Measurements from ENCODE around the gene METTL13. TPM values are rescaled to one million over a fixed set of nuclear protein-coding genes. Genes with fewer than 3 reads are reported as not detected.

Gene METTL13
- total RNA-seq, 1 donor from 2014 or later: 15.8 TPM

DNA sequence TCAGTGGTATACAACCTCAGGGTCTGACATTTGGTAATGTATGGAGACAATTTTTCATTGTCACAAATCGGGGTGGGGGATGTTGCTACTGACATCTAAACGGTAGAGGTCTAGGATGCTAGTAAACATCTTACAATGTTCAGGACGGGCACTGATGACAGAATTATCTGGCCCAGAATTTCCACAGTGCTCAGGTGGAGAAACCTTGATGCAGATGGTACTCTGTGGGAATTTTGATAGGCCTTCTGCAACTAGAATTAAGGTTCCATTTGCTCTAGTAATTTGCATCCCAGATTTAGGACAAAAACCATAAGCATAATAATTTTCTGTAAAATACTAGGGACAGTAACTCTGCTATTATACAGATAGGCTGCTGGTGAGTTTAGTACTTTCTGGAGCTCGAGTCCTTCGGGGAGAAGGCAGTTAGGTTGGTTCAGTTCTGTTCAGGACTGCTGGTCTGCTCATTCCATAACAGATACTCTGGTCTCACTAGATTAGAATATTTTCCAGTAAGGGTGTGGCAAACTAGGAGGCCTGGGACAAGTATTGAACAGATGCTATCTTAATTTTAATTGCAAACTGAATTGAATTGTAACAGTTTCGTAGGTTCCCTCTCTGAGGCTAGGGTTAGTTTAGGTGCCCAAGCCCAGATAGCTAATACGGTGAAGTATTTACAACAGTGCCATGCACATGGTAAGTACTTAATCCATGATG lies 11.4 kb downstream of the METTL13 start:
- H3K9me3 ChIP-seq (replicated peaks): no peaks in the 10 kb centered on the region

DNA sequence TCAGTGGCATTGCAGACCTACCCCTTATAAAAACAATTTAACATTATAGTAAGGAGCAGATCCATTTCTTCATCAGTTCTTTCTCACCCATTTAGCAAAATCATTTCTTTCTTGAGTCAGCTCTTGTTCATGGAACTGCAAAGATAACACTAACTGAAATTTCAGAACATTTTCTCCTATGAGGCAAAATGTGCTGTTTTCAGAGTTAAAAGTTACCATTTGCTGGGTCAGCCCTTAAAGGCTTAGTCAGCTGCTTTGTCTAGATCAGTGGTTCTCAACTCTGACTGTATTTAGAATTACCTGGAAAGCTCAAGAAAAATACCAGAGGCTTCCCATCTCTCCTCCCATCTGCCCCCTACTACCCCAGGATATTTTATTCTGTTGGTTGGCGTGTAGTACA lies 12.2 kb downstream of the METTL13 start:
- H3K9me3 ChIP-seq (replicated peaks): no peaks in the 10 kb centered on the region
- H3K27ac ChIP-seq (replicated peaks): no peak overlapping the region
- no peaks in the 10 kb centered on the region for H3K27me3 ChIP-seq (ENCODE audit: low read depth)
- no peak for DNase-seq
- H3K4me1 ChIP-seq: peaks cover 2% of the 10 kb centered on the region
- H3K36me3 ChIP-seq: peaks cover 98% of the 10 kb centered on the region
- no peak overlapping the region for H3K4me3 ChIP-seq
- TF ChIP-seq, protein P1, sequence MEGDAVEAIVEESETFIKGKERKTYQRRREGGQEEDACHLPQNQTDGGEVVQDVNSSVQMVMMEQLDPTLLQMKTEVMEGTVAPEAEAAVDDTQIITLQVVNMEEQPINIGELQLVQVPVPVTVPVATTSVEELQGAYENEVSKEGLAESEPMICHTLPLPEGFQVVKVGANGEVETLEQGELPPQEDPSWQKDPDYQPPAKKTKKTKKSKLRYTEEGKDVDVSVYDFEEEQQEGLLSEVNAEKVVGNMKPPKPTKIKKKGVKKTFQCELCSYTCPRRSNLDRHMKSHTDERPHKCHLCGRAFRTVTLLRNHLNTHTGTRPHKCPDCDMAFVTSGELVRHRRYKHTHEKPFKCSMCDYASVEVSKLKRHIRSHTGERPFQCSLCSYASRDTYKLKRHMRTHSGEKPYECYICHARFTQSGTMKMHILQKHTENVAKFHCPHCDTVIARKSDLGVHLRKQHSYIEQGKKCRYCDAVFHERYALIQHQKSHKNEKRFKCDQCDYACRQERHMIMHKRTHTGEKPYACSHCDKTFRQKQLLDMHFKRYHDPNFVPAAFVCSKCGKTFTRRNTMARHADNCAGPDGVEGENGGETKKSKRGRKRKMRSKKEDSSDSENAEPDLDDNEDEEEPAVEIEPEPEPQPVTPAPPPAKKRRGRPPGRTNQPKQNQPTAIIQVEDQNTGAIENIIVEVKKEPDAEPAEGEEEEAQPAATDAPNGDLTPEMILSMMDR (IDR thresholded peaks at IDR 0.05; ENCODE audit: borderline replicate concordance): no peak
- intact Hi-C loops (cut with micrococcal nuclease): no loop called here

More for the DNA sequence above, 11.4 kb downstream of the METTL13 start:
- intact Hi-C loops (cut with micrococcal nuclease): no loop called here
- Histone ChIP-seq H3K27me3 (ENCODE audit: low read depth) (no peaks in the 10 kb centered on the region), H3K36me3 (peaks cover 100% of the 10 kb centered on the region), H3K4me3 (no peak overlapping the region), H3K4me1 (peaks cover 8% of the 10 kb centered on the region), H3K27ac (replicated peaks) (no peak overlapping the region)
- TF ChIP-seq, protein P1 (IDR thresholded peaks at IDR 0.05; ENCODE audit: borderline replicate concordance): no peak
- no peak for DNase-seq

GRCh38 chr1:171794085-171794484 lies 12.6 kb downstream of the METTL13 start:
- H3K27ac ChIP-seq (replicated peaks): no peak overlapping the region
- TF ChIP-seq, protein P1 (IDR thresholded peaks at IDR 0.05; ENCODE audit: borderline replicate concordance): no peak
- no peaks in the 10 kb centered on the region for H3K27me3 ChIP-seq (ENCODE audit: low read depth)
- H3K4me1 ChIP-seq: no peaks in the 10 kb centered on the region
- no peaks in the 10 kb centered on the region for H3K9me3 ChIP-seq (replicated peaks)
- no peak for DNase-seq
- no peak overlapping the region for H3K4me3 ChIP-seq
- H3K36me3 ChIP-seq: peaks cover 93% of the 10 kb centered on the region
- intact Hi-C loops (cut with micrococcal nuclease): no loop called here

DNA sequence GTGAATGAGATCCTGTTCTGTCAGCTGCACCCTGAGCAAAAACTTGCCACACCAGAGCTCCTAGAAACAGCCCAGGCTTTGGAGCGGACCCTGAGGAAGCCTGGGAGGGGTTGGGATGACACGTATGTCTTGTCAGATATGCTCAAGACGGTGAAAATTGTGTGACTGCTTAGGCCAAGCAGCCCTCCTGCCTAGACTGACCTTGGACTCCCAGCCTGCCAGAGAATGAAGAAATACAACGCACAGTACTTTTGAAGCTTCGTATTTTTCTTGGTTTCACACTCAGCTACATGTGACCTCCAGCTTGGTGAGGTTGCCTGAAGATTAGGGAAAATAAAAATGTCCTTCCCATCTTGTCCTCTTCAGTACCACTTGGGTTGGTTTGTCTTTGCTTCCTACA lies 15.1 kb downstream of the METTL13 start:
- Histone ChIP-seq H3K27me3 (ENCODE audit: low read depth) (no peaks in the 10 kb centered on the region), H3K27ac (replicated peaks) (no peak overlapping the region), H3K9me3 (replicated peaks) (no peaks in the 10 kb centered on the region), H3K4me1 (peaks cover 1% of the 10 kb centered on the region), H3K4me3 (no peak overlapping the region), H3K36me3 (peaks cover 68% of the 10 kb centered on the region)
- TF ChIP-seq, protein P1 (IDR thresholded peaks at IDR 0.05; ENCODE audit: borderline replicate concordance): no peak
- DNase-seq: no peak
- intact Hi-C loops (cut with micrococcal nuclease): no loop called here

- no peaks in the 10 kb centered on the region for H3K9me3 ChIP-seq (replicated peaks)
- H3K36me3 ChIP-seq: peaks cover 51% of the 10 kb centered on the region
- TF ChIP-seq, protein P1 (IDR thresholded peaks at IDR 0.05; ENCODE audit: borderline replicate concordance): no peak
- no peak overlapping the region for H3K4me3 ChIP-seq
- H3K27ac ChIP-seq (replicated peaks): no peak overlapping the region
- no peak for DNase-seq
- H3K27me3 ChIP-seq (ENCODE audit: low read depth): no peaks in the 10 kb centered on the region
- intact Hi-C loops (cut with micrococcal nuclease): no loop called here
- H3K4me1 ChIP-seq: peaks cover 16% of the 10 kb centered on the region
Observed at GRCh38 chr1:171798311-171798710, 16.9 kb downstream of the METTL13 start.

Data from left ventricle myocardium inferior (tissue), 1 donor.